IMR-90 (cell line): Measurements from ENCODE around the gene BRSK1. TPM values are rescaled to one million over a fixed set of nuclear protein-coding genes. Genes with fewer than 3 reads are reported as not detected.

Experiments
- ATAC-seq: fragments of 200-7000 bp; cut with Tn5 transposase; 2 replicates; pipeline ENCODE4 v1.9.1; 2020; ENCODE audit warnings: low read depth, mild to moderate bottlenecking, moderate library complexity
- BruUV-seq: library from RNA; stranded (reverse); fragments of 400-500 nt; replicated peaks from 2 replicates; lab custom pipeline; 2021; lab: Mats Ljungman, UMichigan
- CTCF ChIA-PET: fragments of 300-600 bp; formaldehyde crosslinking; extraction: SDS; loops from one replicate; lab custom pipeline; 2021; ENCODE audit warnings: antibody characterized with exemption; lab: Yijun Ruan, JAX
- POLR2A ChIA-PET: fragments of 300-600 bp; sonication (Branson Sonifier 250); formaldehyde crosslinking; loops from one replicate; lab custom pipeline; 2022; ENCODE audit warnings: antibody characterized with exemption; ENCODE audit not compliant: unreplicated experiment; lab: Charles Lee
- DNase-seq: peaks from one replicate; pipeline ENCODE4 v3.0.0; 2013
- H2AFZ ChIP-seq: replicated peaks from 2 replicates; pipeline ENCODE3; 2013; ENCODE audit warnings: low read length, mild to moderate bottlenecking; ENCODE audit not compliant: poor library complexity
- H2AK5ac ChIP-seq: 2 replicates; pipeline ENCODE4 v1.6.1; 2013; ENCODE audit warnings: low read depth, low read length, inconsistent platforms
- H2AK9ac ChIP-seq: replicated peaks from 2 replicates; pipeline ENCODE3; 2013; ENCODE audit warnings: mild to moderate bottlenecking, low read depth, low read length, moderate library complexity; ENCODE audit not compliant: poor library complexity
- H2BK120ac ChIP-seq: 2 replicates; pipeline ENCODE4 v1.6.1; 2013; ENCODE audit warnings: low read depth, low read length, inconsistent platforms
- H2BK15ac ChIP-seq: 3 replicates; pipeline ENCODE4 v1.6.1; 2013; ENCODE audit warnings: low read depth, low read length, inconsistent platforms
- H2BK20ac ChIP-seq: 2 replicates; pipeline ENCODE4 v1.6.1; 2013; ENCODE audit warnings: low read depth, mild to moderate bottlenecking, inconsistent platforms, low read length, moderate library complexity
- H2BK5ac ChIP-seq: 2 replicates; pipeline ENCODE4 v1.6.1; 2013; ENCODE audit warnings: mild to moderate bottlenecking, low read depth, low read length, inconsistent platforms; ENCODE audit not compliant: poor library complexity, severe bottlenecking
- H3K14ac ChIP-seq: replicated peaks from 2 replicates; pipeline ENCODE4 v1.6.1; 2013; ENCODE audit warnings: low read depth, low read length, inconsistent platforms
- H3K18ac ChIP-seq: 2 replicates; pipeline ENCODE4 v1.6.1; 2013; ENCODE audit warnings: low read depth, low read length, control low read depth
- H3K23ac ChIP-seq: 2 replicates; pipeline ENCODE4 v1.6.1; 2013; ENCODE audit warnings: low read depth, low read length, inconsistent platforms
- H3K27ac ChIP-seq: 2 replicates; pipeline ENCODE4 v1.5.1; 2013; ENCODE audit warnings: mild to moderate bottlenecking, control low read depth, low read length; ENCODE audit not compliant: insufficient read depth
- H3K27me3 ChIP-seq: 2 replicates; pipeline ENCODE4 v1.6.1; 2013; ENCODE audit warnings: low read length; ENCODE audit not compliant: control insufficient read depth, insufficient read depth
- H3K36me3 ChIP-seq: 2 replicates; pipeline ENCODE4 v1.6.1; 2013; ENCODE audit warnings: low read length, mixed read lengths; ENCODE audit not compliant: control insufficient read depth, insufficient read depth
- H3K4ac ChIP-seq: 2 replicates; pipeline ENCODE4 v1.6.1; 2013; ENCODE audit warnings: low read depth, low read length, inconsistent platforms
- H3K4me1 ChIP-seq: 2 replicates; pipeline ENCODE4 v1.6.1; 2013; ENCODE audit warnings: low read length, mixed read lengths; ENCODE audit not compliant: control insufficient read depth, insufficient read depth
- H3K4me2 ChIP-seq: 2 replicates; pipeline ENCODE4 v1.6.1; 2013; ENCODE audit warnings: low read depth, mild to moderate bottlenecking, control low read depth, low read length, moderate library complexity
- H3K4me3 ChIP-seq: 2 replicates; pipeline ENCODE4 v1.5.1; 2013; ENCODE audit warnings: low read depth, mild to moderate bottlenecking, control low read depth, low read length, moderate library complexity; ENCODE audit not compliant: insufficient read depth
- H3K56ac ChIP-seq: 2 replicates; pipeline ENCODE4 v1.6.1; 2013; ENCODE audit warnings: low read length, inconsistent platforms; ENCODE audit not compliant: insufficient read depth; ENCODE audit errors: extremely low read depth
- H3K79me1 ChIP-seq, 2 experiments: 2 replicates each; pipeline ENCODE4 v1.6.1; 2013; ENCODE audit warnings: low read length in 2 of 2, inconsistent platforms in 1 of 2, low read depth in 1 of 2
- H3K9ac ChIP-seq: 2 replicates; pipeline ENCODE4 v1.6.1; 2013; ENCODE audit warnings: low read depth, low read length, control low read depth
- H3K9me1 ChIP-seq: 2 replicates; pipeline ENCODE4 v1.6.1; 2013; ENCODE audit warnings: low read length, inconsistent platforms; ENCODE audit not compliant: insufficient read depth
- H3K9me3 ChIP-seq: 2 replicates; pipeline ENCODE4 v1.6.1; 2013; ENCODE audit warnings: low read length; ENCODE audit not compliant: control insufficient read depth, insufficient read depth
- H4K20me1 ChIP-seq: 2 replicates; pipeline ENCODE4 v1.6.1; 2013; ENCODE audit warnings: low read length, inconsistent platforms; ENCODE audit not compliant: insufficient read depth
- H4K5ac ChIP-seq: 2 replicates; pipeline ENCODE4 v1.6.1; 2013; ENCODE audit warnings: mild to moderate bottlenecking, low read depth, low read length, control low read depth
- H4K8ac ChIP-seq, 2 experiments: 2 replicates each; pipeline ENCODE4 v1.6.1; 2013; ENCODE audit warnings: low read depth in 2 of 2, low read length in 2 of 2, control low read depth in 1 of 2, inconsistent platforms in 1 of 2
- H4K91ac ChIP-seq: 2 replicates; pipeline ENCODE4 v1.6.1; 2013; ENCODE audit warnings: low read depth, low read length, inconsistent platforms; ENCODE audit not compliant: insufficient read depth
- CHD1 ChIP-seq: IDR thresholded peaks from 2 replicates; pipeline ENCODE4 v1.6.1; 2012; ENCODE audit warnings: low read depth, low read length, improper control_type of control experiment
- ELK1 ChIP-seq: fragments of 150-350 bp; IDR thresholded peaks from 2 replicates; pipeline ENCODE4 v1.6.1; 2016; ENCODE audit warnings: low read depth, mild to moderate bottlenecking, low read length, moderate library complexity, borderline replicate concordance
- MAZ ChIP-seq: IDR thresholded peaks from 2 replicates; pipeline ENCODE4 v1.6.1; 2012; ENCODE audit warnings: low read depth, mild to moderate bottlenecking, low read length, improper control_type of control experiment, moderate library complexity, borderline replicate concordance
- USF2 ChIP-seq: fragments of 150-350 bp; IDR thresholded peaks from 2 replicates; pipeline ENCODE4 v1.6.1; 2017; ENCODE audit warnings: mild to moderate bottlenecking, antibody characterized with exemption, low read length, low read depth
- WGBS, 2 experiments: methylation state at CpG; one replicate each; pipeline versions ENCODE4 v1.1.5 to v1.1.7; 2013; ENCODE audit warnings: missing lambda C conversion rate in 2 of 2; ENCODE audit not compliant: insufficient read length in 1 of 2; ENCODE audit errors: extremely low coverage in 2 of 2; 5-methylcytosine and 5-hydroxymethylcytosine counted together
- dilution Hi-C: fragments of 300-500 bp; cut with HindIII; formaldehyde crosslinking; loops from one replicate; pipeline ENCODE4 v1.14.3; 2018; ENCODE audit warnings: low sequenced_read_pairs; ENCODE audit not compliant: unreplicated experiment
- in situ Hi-C: fragments of 300-500 bp; cut with MboI; formaldehyde crosslinking; loops from 3 replicates; pipeline ENCODE4 v1.14.3; 2019; ENCODE audit warnings: low sequenced_read_pairs, inconsistent platforms, mixed read lengths
- intact Hi-C: fragments of 100-400 bp; cut with micrococcal nuclease; formaldehyde crosslinking; loops from 2 replicates; pipeline ENCODE4 v1.10.0; 2022
- polyA plus RNA-seq, 3 experiments: library from polyadenylated mRNA; depleted of rRNA; stranded (reverse); fragments of >200 nt; gene quantifications; 2 replicates each; pipeline ENCODE4 v1.2.3, GENCODE V29; 2012; ENCODE audit warnings: low replicate concordance in 1 of 3
- total RNA-seq: library from RNA; depleted of rRNA; stranded (reverse); fragments of >200 nt; gene quantifications from 2 replicates; pipeline ENCODE4 v1.2.3, GENCODE V29; 2012

The BRSK1 gene
- total and polyA plus RNA-seq, 2 of the 4 experiments (the other 2 are of a cell fraction): 2.5 to 22.3 TPM

GRCh38 chr19:55345818-55346724, 62.3 kb downstream of the BRSK1 start:
- ChIA-PET POLR2A (no interaction called here), CTCF (no interaction called here)
- Histone ChIP-seq H3K4ac (no peak overlapping the region), H3K4me3 (no peak overlapping the region), H3K9me1 (peaks cover 6% of the 10 kb centered on the region; the same call in 1 of the 2 replicates), H4K91ac (no peak overlapping the region), H3K14ac (no peak overlapping the region), H2AK9ac (no peak overlapping the region), H3K4me1 (peaks cover 9% of the 10 kb centered on the region), H2BK15ac (no peak overlapping the region), H4K5ac (no peak overlapping the region), H3K27ac (no peak overlapping the region), H3K56ac (no peak overlapping the region), H4K20me1 (peaks cover 6% of the 10 kb centered on the region), H2BK5ac (no peak overlapping the region), H3K9me3 (no peaks in the 10 kb centered on the region), H4K8ac (no peak overlapping the region), H3K23ac (no peak overlapping the region), H3K18ac (no peak overlapping the region), H2AFZ (no peak overlapping the region), H3K9ac (no peak overlapping the region), H3K27me3 (no peaks in the 10 kb centered on the region; the same call in 1 of the 2 replicates), H2BK20ac (no peak overlapping the region), H2AK5ac (no peak overlapping the region), H3K79me1 (peaks cover 4 to 9% of the 10 kb centered on the region in 2 experiments; a peak in 3 of 4 replicates), H2BK120ac (no peak overlapping the region), H3K4me2 (no peak overlapping the region), H3K36me3 (peaks cover 18% of the 10 kb centered on the region; the same call in 1 of the 2 replicates)
- BruUV-seq: no TSS peak
- 97% methylated on average over 18 of the region's 43 CpGs; no CpG with 5 or more reads in 1 of the 2 experiments for WGBS, 2 experiments
- ATAC-seq: no peak
- dilution Hi-C loops (no loop called here), in situ Hi-C loops (no loop called here), intact Hi-C loops (no loop called here)
- DNase-seq: no peak
- TF ChIP-seq CHD1: no peak
- no peak for TF ChIP-seq MAZ
- TF ChIP-seq USF2: no peak
- TF ChIP-seq ELK1: no peak
